SK-N-SH treated with all-trans-retinoic acid at 6 μM for 48 hours (cell line): ENCODE measurements around the gene UBTD1.

ENCODE experiments used
- ATAC-seq: fragments of 200-7000 bp; cut with Tn5 transposase; 3 replicates; pipeline ENCODE4 v1.9.1; 2020; ENCODE audit warnings: mild to moderate bottlenecking, moderate library complexity
- ARNTL ChIP-seq: fragments of 450-650 bp; formaldehyde crosslinking; IDR thresholded peaks from 2 replicates; pipeline ENCODE4 v1.5.0; 2020; ENCODE audit warnings: low read depth, mild to moderate bottlenecking, moderate library complexity, borderline replicate concordance
- BACH2 ChIP-seq: fragments of 250-450 bp; sonication (Bioruptor Pico); IDR thresholded peaks from 2 replicates; pipeline ENCODE4 v1.9.0; 2021; ENCODE audit warnings: mild to moderate bottlenecking, borderline replicate concordance
- CREB5 ChIP-seq: fragments of 250-450 bp; sonication (Bioruptor Pico); IDR thresholded peaks from 2 replicates; pipeline ENCODE4 v1.5.1; 2020; ENCODE audit warnings: low read depth, mild to moderate bottlenecking, moderate library complexity
- CSDC2 ChIP-seq: fragments of 250-450 bp; sonication (Bioruptor Pico); IDR thresholded peaks from 2 replicates; pipeline ENCODE4 v1.5.0; 2020; ENCODE audit warnings: mild to moderate bottlenecking, moderate library complexity
- ESRRG ChIP-seq: fragments of 250-450 bp; sonication (Bioruptor Pico); IDR thresholded peaks from 2 replicates; pipeline ENCODE4 v1.6.1; 2021; ENCODE audit warnings: mild to moderate bottlenecking
- GLIS3 ChIP-seq: fragments of 250-450 bp; sonication (Bioruptor Pico); IDR thresholded peaks from 2 replicates; pipeline ENCODE4 v1.5.0; 2020; ENCODE audit warnings: mild to moderate bottlenecking, moderate library complexity
- ISL1 ChIP-seq: fragments of 250-450 bp; sonication (Bioruptor Pico); IDR thresholded peaks from 2 replicates; pipeline ENCODE4 v2.1.2; 2022; ENCODE audit warnings: mild to moderate bottlenecking, moderate library complexity
- OSR1 ChIP-seq: fragments of 250-450 bp; sonication (Bioruptor Pico); IDR thresholded peaks from 2 replicates; pipeline ENCODE4 v1.8.0; 2022; ENCODE audit warnings: moderate library complexity, mild to moderate bottlenecking, inconsistent platforms
- PATZ1 ChIP-seq: fragments of 250-450 bp; sonication (Bioruptor Pico); IDR thresholded peaks from 2 replicates; pipeline ENCODE4 v1.8.0; 2020; ENCODE audit warnings: mild to moderate bottlenecking, moderate library complexity, borderline replicate concordance
- PPARA ChIP-seq: fragments of 250-450 bp; sonication (Bioruptor Pico); IDR thresholded peaks from 2 replicates; pipeline ENCODE4 v1.5.0; 2020; ENCODE audit warnings: mild to moderate bottlenecking, borderline replicate concordance
- RARB ChIP-seq: fragments of 250-450 bp; sonication (Bioruptor Pico); IDR thresholded peaks from 2 replicates; pipeline ENCODE4 v1.8.0; 2021; ENCODE audit warnings: mild to moderate bottlenecking, moderate library complexity
- SNAI2 ChIP-seq: fragments of 250-450 bp; sonication (Bioruptor Pico); IDR thresholded peaks from 2 replicates; pipeline ENCODE4 v1.5.0; 2020; ENCODE audit warnings: mild to moderate bottlenecking, moderate library complexity
- TCF4 ChIP-seq: fragments of 250-450 bp; sonication (Bioruptor Pico); IDR thresholded peaks from 2 replicates; pipeline ENCODE4 v1.8.0; 2021; ENCODE audit warnings: mild to moderate bottlenecking, moderate library complexity, borderline replicate concordance
- TOX ChIP-seq: fragments of 250-450 bp; sonication (Bioruptor Pico); IDR thresholded peaks from 2 replicates; pipeline ENCODE4 v1.8.0; 2021; ENCODE audit warnings: mild to moderate bottlenecking, moderate library complexity, borderline replicate concordance
- TSHZ2 ChIP-seq: fragments of 250-450 bp; sonication (Bioruptor Pico); IDR thresholded peaks from 2 replicates; pipeline ENCODE4 v1.5.0; 2020; ENCODE audit warnings: mild to moderate bottlenecking, moderate library complexity
- ZFP3 ChIP-seq: fragments of 250-450 bp; sonication (Bioruptor Pico); IDR thresholded peaks from 2 replicates; pipeline ENCODE4 v1.5.0; 2020; ENCODE audit warnings: mild to moderate bottlenecking, moderate library complexity
- ZFP30 ChIP-seq: fragments of 450-650 bp; formaldehyde crosslinking; IDR thresholded peaks from 2 replicates; pipeline ENCODE4 v1.5.0; 2022; ENCODE audit warnings: mild to moderate bottlenecking, moderate library complexity
- ZNF565 ChIP-seq: fragments of 450-650 bp; formaldehyde crosslinking; conservative IDR thresholded peaks from 2 replicates; pipeline ENCODE4 v1.5.0; 2020; ENCODE audit warnings: low read depth, mild to moderate bottlenecking, moderate library complexity
- ZNF70 ChIP-seq: fragments of 450-650 bp; formaldehyde crosslinking; IDR thresholded peaks from 2 replicates; pipeline ENCODE4 v1.5.0; 2020; ENCODE audit warnings: mild to moderate bottlenecking, moderate library complexity
- TF ChIP-seq, protein P1 (sequence below): fragments of 250-450 bp; sonication (Bioruptor Pico); IDR thresholded peaks from 2 replicates; pipeline ENCODE4 v1.5.1; 2021; ENCODE audit warnings: mild to moderate bottlenecking, moderate library complexity
- TF ChIP-seq, protein P2 (sequence below): fragments of 250-450 bp; sonication (Bioruptor Pico); IDR thresholded peaks from 2 replicates; pipeline ENCODE4 v1.8.0; 2021; ENCODE audit warnings: low read depth, mild to moderate bottlenecking, moderate library complexity, borderline replicate concordance

UBTD1 gene

DNA sequence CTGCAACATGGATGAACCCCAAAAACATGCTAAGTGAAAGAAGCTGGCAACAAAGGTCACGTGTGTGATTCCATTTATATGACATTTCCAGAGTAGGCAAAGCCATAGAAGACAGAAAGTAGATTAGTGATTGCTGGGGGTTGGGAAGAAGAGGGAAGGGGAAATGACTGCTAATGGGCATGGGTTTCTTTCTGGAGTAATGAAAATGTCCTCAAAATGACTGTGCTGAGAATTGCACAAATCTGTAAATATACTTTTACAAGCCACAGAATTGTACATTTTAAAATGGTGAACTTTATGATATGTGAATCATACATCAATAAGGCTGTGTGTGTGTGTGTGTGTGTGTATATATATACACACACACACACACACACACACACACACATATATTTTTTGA is 16.3 kb upstream of the UBTD1 start:
- TF ChIP-seq ZNF70 (CRISPR knock-in tag) (no peak), ZFP30 (no peak), PATZ1 (CRISPR knock-in tag) (no peak), BACH2 (no peak), TOX (CRISPR knock-in tag) (no peak), TCF4 (CRISPR knock-in tag) (no peak), CSDC2 (CRISPR knock-in tag) (no peak), RARB (CRISPR knock-in tag) (no peak), PPARA (CRISPR knock-in tag) (no peak), GLIS3 (CRISPR knock-in tag) (no peak), SNAI2 (CRISPR knock-in tag) (no peak), CREB5 (CRISPR knock-in tag) (no peak), OSR1 (no peak), ARNTL (CRISPR knock-in tag) (no peak), ESRRG (CRISPR knock-in tag) (no peak), ISL1 (CRISPR knock-in tag) (no peak), TSHZ2 (no peak), ZNF565 (CRISPR knock-in tag) (no peak)
- TF ChIP-seq, protein P1, sequence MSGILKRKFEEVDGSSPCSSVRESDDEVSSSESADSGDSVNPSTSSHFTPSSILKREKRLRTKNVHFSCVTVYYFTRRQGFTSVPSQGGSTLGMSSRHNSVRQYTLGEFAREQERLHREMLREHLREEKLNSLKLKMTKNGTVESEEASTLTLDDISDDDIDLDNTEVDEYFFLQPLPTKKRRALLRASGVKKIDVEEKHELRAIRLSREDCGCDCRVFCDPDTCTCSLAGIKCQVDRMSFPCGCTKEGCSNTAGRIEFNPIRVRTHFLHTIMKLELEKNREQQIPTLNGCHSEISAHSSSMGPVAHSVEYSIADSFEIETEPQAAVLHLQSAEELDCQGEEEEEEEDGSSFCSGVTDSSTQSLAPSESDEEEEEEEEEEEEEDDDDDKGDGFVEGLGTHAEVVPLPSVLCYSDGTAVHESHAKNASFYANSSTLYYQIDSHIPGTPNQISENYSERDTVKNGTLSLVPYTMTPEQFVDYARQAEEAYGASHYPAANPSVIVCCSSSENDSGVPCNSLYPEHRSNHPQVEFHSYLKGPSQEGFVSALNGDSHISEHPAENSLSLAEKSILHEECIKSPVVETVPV (CRISPR knock-in tag), result no peak
- TF ChIP-seq, protein P2, sequence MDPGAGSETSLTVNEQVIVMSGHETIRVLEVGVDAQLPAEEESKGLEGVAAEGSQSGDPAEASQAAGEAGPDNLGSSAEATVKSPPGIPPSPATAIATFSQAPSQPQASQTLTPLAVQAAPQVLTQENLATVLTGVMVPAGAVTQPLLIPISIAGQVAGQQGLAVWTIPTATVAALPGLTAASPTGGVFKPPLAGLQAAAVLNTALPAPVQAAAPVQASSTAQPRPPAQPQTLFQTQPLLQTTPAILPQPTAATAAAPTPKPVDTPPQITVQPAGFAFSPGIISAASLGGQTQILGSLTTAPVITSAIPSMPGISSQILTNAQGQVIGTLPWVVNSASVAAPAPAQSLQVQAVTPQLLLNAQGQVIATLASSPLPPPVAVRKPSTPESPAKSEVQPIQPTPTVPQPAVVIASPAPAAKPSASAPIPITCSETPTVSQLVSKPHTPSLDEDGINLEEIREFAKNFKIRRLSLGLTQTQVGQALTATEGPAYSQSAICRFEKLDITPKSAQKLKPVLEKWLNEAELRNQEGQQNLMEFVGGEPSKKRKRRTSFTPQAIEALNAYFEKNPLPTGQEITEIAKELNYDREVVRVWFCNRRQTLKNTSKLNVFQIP (CRISPR knock-in tag), result no peak
- no peak for ATAC-seq

GRCh38 chr10:97483506-97483905 is 15.2 kb upstream of the UBTD1 start:
- no peak for ATAC-seq
- TF ChIP-seq, protein P2 (CRISPR knock-in tag), result no peak
- no peak for TF ChIP-seq CSDC2 (CRISPR knock-in tag)
- TF ChIP-seq ZNF565 (CRISPR knock-in tag), result no peak
- no peak for TF ChIP-seq TSHZ2
- TF ChIP-seq ZFP3, result no peak
- no peak for TF ChIP-seq TOX (CRISPR knock-in tag)
- TF ChIP-seq SNAI2 (CRISPR knock-in tag), result no peak
- TF ChIP-seq ARNTL (CRISPR knock-in tag), result no peak
- no peak for TF ChIP-seq ISL1 (CRISPR knock-in tag)
- TF ChIP-seq CREB5 (CRISPR knock-in tag), result no peak
- TF ChIP-seq ZNF70 (CRISPR knock-in tag), result no peak
- no peak for TF ChIP-seq ESRRG (CRISPR knock-in tag)
- no peak for TF ChIP-seq GLIS3 (CRISPR knock-in tag)
- no peak for TF ChIP-seq PPARA (CRISPR knock-in tag)
- TF ChIP-seq ZFP30, result no peak
- TF ChIP-seq, protein P1 (CRISPR knock-in tag), result no peak
- TF ChIP-seq OSR1, result no peak
